Naive thymus-derived CD4-positive, alpha-beta T cell (primary cell): ENCODE measurements around the gene TIMP2. TPM values are rescaled to one million over a fixed set of nuclear protein-coding genes. Genes with fewer than 3 reads are reported as not detected.
"Not testable (repeated sequence)": the region's sequence is repeated elsewhere in the genome, so short reads cannot be mapped to it uniquely, and the experiment has no call there.

Source experiments
- ATAC-seq: fragments of 150-1000 bp; cut with Tn5 transposase; 2 replicates; pipeline ENCODE4 v1.10.0; 2021; ENCODE audit warnings: mild to moderate bottlenecking, moderate library complexity
- CTCF ChIA-PET: fragments of 350-600 bp; sonication (Branson Sonifier 250); formaldehyde crosslinking; loops from one replicate; lab custom pipeline; 2021; ENCODE audit warnings: antibody characterized with exemption; lab: Charles Lee
- POLR2A ChIA-PET: fragments of 350-600 bp; sonication (Branson Sonifier 250); formaldehyde crosslinking; loops from one replicate; lab custom pipeline; 2021; ENCODE audit warnings: antibody characterized with exemption, inconsistent platforms; lab: Charles Lee
- DNase-seq, 9 donors: peaks; one replicate each; pipeline versions ENCODE4 v3.0.0 to v3.0.0-alpha.2; 2020 to 2022; ENCODE audit warnings: mixed read lengths in 1 of 9
- H3K27ac ChIP-seq: one replicate; pipeline ENCODE4 v1.7.0; 2013; ENCODE audit warnings: mild to moderate bottlenecking, low read depth, low read length, moderate library complexity
- H3K27me3 ChIP-seq, 2 donors: one replicate each; pipeline ENCODE4 v1.7.0; 2013; ENCODE audit warnings: low read length in 2 of 2, mild to moderate bottlenecking in 2 of 2, moderate library complexity in 2 of 2; ENCODE audit not compliant: control insufficient read depth in 2 of 2, insufficient read depth in 2 of 2
- H3K36me3 ChIP-seq, 3 experiments: 1 replicate in 2 of 3; 2 replicates in 1 of 3; pipeline ENCODE4 v1.7.0; 2013; ENCODE audit warnings: low read length in 3 of 3, mild to moderate bottlenecking in 3 of 3, moderate library complexity in 1 of 3; ENCODE audit not compliant: insufficient read depth in 3 of 3, control insufficient read depth in 2 of 3
- H3K4me1 ChIP-seq, 2 donors: one replicate each; pipeline ENCODE4 v1.7.0; 2013; ENCODE audit warnings: low read length in 2 of 2, mild to moderate bottlenecking in 2 of 2, moderate library complexity in 1 of 2; ENCODE audit not compliant: control insufficient read depth in 2 of 2, insufficient read depth in 2 of 2
- H3K4me3 ChIP-seq: 2 replicates; pipeline ENCODE4 v1.7.0; 2013; ENCODE audit warnings: mild to moderate bottlenecking, low read length
- H3K9me3 ChIP-seq, 3 experiments: 1 replicate in 2 of 3; 2 replicates in 1 of 3; pipeline ENCODE4 v1.7.0; 2013; ENCODE audit warnings: low read length in 3 of 3; ENCODE audit not compliant: control insufficient read depth in 2 of 3
- H3K27ac Mint-ChIP-seq, 9 donors: one replicate each; pipeline ENCODE4 v1.8.0; 2020 to 2022; ENCODE audit warnings: mixed read lengths in 9 of 9, mild to moderate bottlenecking in 8 of 9, moderate library complexity in 5 of 9, inconsistent platforms in 2 of 9
- H3K27me3 Mint-ChIP-seq, 5 donors: one replicate each; pipeline ENCODE4 v1.8.0; 2021 to 2022; ENCODE audit warnings: mixed read lengths in 5 of 5, mild to moderate bottlenecking in 1 of 5
- H3K36me3 Mint-ChIP-seq, 5 donors: one replicate each; pipeline ENCODE4 v1.8.0; 2020 to 2022; ENCODE audit warnings: mixed read lengths in 5 of 5, mild to moderate bottlenecking in 3 of 5, inconsistent platforms in 1 of 5
- H3K4me1 Mint-ChIP-seq, 7 donors: one replicate each; pipeline ENCODE4 v1.8.0; 2020 to 2022; ENCODE audit warnings: mixed read lengths in 7 of 7, mild to moderate bottlenecking in 3 of 7, inconsistent platforms in 1 of 7
- H3K4me3 Mint-ChIP-seq, 10 donors: one replicate each; pipeline ENCODE4 v1.8.0; 2020 to 2022; ENCODE audit warnings: mild to moderate bottlenecking in 10 of 10, mixed read lengths in 10 of 10, moderate library complexity in 6 of 10, inconsistent platforms in 2 of 10
- H3K9me3 Mint-ChIP-seq, 11 donors: one replicate each; pipeline ENCODE4 v1.8.0; 2020 to 2022; ENCODE audit warnings: mixed read lengths in 11 of 11, mild to moderate bottlenecking in 4 of 11, inconsistent platforms in 1 of 11, moderate library complexity in 1 of 11
- intact Hi-C, 2 donors: fragments of 100-400 bp; cut with micrococcal nuclease; formaldehyde crosslinking; loops; one replicate each; pipeline ENCODE4 v1.15.1; 2023
- polyA plus RNA-seq, 2 donors: library from polyadenylated mRNA; unstranded; fragments of 300-500 nt; fragmentation: Illumina TruSeq; gene quantifications; one replicate each; pipeline ENCODE4 v1.2.3, GENCODE V29; 2021
- total RNA-seq, 6 experiments: library from RNA in 5 of 6; stranded (reverse) in 5 of 6; gene quantifications; 1 replicate in 5 of 6; 2 replicates in 1 of 6; pipeline ENCODE4 v1.2.3 and lab custom pipeline; 2021 to 2026

The TIMP2 gene
- total and polyA plus RNA-seq, 7 experiments from 2014 or later = 0.23 to 46.1 (median 5.7) TPM

GRCh38 chr17:78965491-78965924 is 40.3 kb upstream of the TIMP2 start:
- ATAC-seq = no peak
- no peaks in the 10 kb centered on the region for H3K27me3 ChIP-seq
- H3K4me3 ChIP-seq = no peak overlapping the region
- H3K27ac Mint-ChIP-seq = peak overlapping the region in 2 of 9 donors; percentile 21 to 51
- no peak for DNase-seq
- ChIA-PET CTCF (interaction anchor here (1.2 kb wide), 1 partner anchor 72 kb away, joined by 5 read pairs; no protein-coding TSS in a partner anchor), POLR2A (no interaction called here)
- H3K9me3 ChIP-seq = no peaks in the 10 kb centered on the region
- peaks cover 0 to 9% (median 0%) of the 10 kb centered on the region in 3 experiments for H3K36me3 ChIP-seq
- intact Hi-C loops = no loop called here
- peaks cover 0 to 3% (median 0%) of the 10 kb centered on the region in 7 donors for H3K4me1 Mint-ChIP-seq
- no peaks in the 10 kb centered on the region for H3K4me1 ChIP-seq
- no peaks in the 10 kb centered on the region for H3K27me3 Mint-ChIP-seq
- no peaks in the 10 kb centered on the region for H3K9me3 Mint-ChIP-seq
- H3K36me3 Mint-ChIP-seq = peaks cover 0 to 8% (median 0%) of the 10 kb centered on the region in 5 donors
- H3K4me3 Mint-ChIP-seq = no peak overlapping the region
- H3K27ac ChIP-seq = no peak overlapping the region

- Mint-ChIP-seq H3K4me1 (no peaks in the 10 kb centered on the region), H3K9me3 (peaks cover 0 to 2% (median 0%) of the 10 kb centered on the region in 11 donors), H3K27me3 (peaks cover 0 to 3% (median 0%) of the 10 kb centered on the region in 5 donors), H3K27ac (no peak overlapping the region), H3K36me3 (peaks cover 0 to 8% (median 0%) of the 10 kb centered on the region in 5 donors), H3K4me3 (no peak overlapping the region)
- Histone ChIP-seq H3K27me3 (no peaks in the 10 kb centered on the region), H3K4me3 (no peak overlapping the region), H3K36me3 (peaks cover 0 to under 1% (median 0%) of the 10 kb centered on the region in 3 experiments), H3K4me1 (no peaks in the 10 kb centered on the region), H3K27ac (no peak overlapping the region), H3K9me3 (no peaks in the 10 kb centered on the region)
- ATAC-seq (no peak), DNase-seq (no peak)
- ChIA-PET POLR2A (no interaction called here), CTCF (interaction anchor here (1.6 kb wide), 1 partner anchor 8 kb away, joined by 6 read pairs; no protein-coding TSS in a partner anchor)
- intact Hi-C loops = no loop called here
Measured at GRCh38 chr17:78963378-78963777, 38.2 kb upstream of the TIMP2 start.

DNA sequence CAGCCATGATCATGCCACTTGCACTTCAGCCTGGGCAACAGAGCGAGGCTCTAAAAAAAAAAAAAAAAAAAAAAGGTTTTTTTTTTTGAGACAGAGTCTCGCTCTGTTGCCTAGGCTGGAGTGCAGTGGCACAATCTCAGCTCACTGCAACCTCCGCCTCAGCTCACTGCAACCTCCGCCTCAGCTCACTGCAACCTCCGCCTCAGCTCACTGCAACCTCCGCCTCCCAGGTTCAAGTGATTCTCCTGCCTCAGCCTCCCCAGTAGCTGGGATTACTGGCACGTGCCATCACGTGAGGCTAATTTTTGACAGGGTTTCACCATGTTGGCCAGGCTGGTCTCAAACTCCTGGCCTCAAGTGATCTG is 37.8 kb upstream of the TIMP2 start:
- H3K27me3 ChIP-seq, H3K27ac ChIP-seq, DNase-seq, H3K4me3 ChIP-seq, H3K9me3 ChIP-seq, H3K27me3 Mint-ChIP-seq, POLR2A ChIA-PET, H3K9me3 Mint-ChIP-seq, intact Hi-C loops, H3K36me3 Mint-ChIP-seq, H3K36me3 ChIP-seq, H3K4me1 Mint-ChIP-seq, ATAC-seq, H3K4me3 Mint-ChIP-seq, H3K27ac Mint-ChIP-seq, H3K4me1 ChIP-seq: not testable (repeated sequence)
- CTCF ChIA-PET = interaction anchor here (1.6 kb wide), 1 partner anchor 8 kb away, joined by 6 read pairs; no protein-coding TSS in a partner anchor

- Mint-ChIP-seq H3K36me3 (peaks cover 0 to 4% (median 0%) of the 10 kb centered on the region in 5 donors), H3K27me3 (peaks cover 0 to 3% (median 0%) of the 10 kb centered on the region in 5 donors), H3K4me1 (no peaks in the 10 kb centered on the region), H3K4me3 (no peak overlapping the region), H3K27ac (no peak overlapping the region), H3K9me3 (peaks cover 0 to 2% (median 0%) of the 10 kb centered on the region in 11 donors)
- Histone ChIP-seq H3K4me3 (no peak overlapping the region), H3K27me3 (no peaks in the 10 kb centered on the region), H3K9me3 (no peaks in the 10 kb centered on the region), H3K27ac (no peak overlapping the region), H3K36me3 (no peaks in the 10 kb centered on the region), H3K4me1 (no peaks in the 10 kb centered on the region)
- no peak for DNase-seq
- intact Hi-C loops = no loop called here
- no peak for ATAC-seq
- POLR2A ChIA-PET = no interaction called here
- CTCF ChIA-PET = interaction anchor here (1.6 kb wide), 1 partner anchor 9 kb away, joined by 6 read pairs; no protein-coding TSS in a partner anchor
Measured at GRCh38 chr17:78962345-78962983, 37.3 kb upstream of the TIMP2 start.

GRCh38 chr17:78961571-78961970 is 36.4 kb upstream of the TIMP2 start:
- peaks cover 0 to 4% (median 0%) of the 10 kb centered on the region in 5 donors for H3K36me3 Mint-ChIP-seq
- ATAC-seq (no peak), DNase-seq (no peak)
- no peak overlapping the region for H3K27ac Mint-ChIP-seq
- Histone ChIP-seq H3K36me3 (no peaks in the 10 kb centered on the region), H3K27me3 (no peaks in the 10 kb centered on the region), H3K4me3 (no peak overlapping the region), H3K27ac (no peak overlapping the region), H3K4me1 (no peaks in the 10 kb centered on the region), H3K9me3 (no peaks in the 10 kb centered on the region)
- peaks cover 0 to 3% (median 0%) of the 10 kb centered on the region in 5 donors for H3K27me3 Mint-ChIP-seq
- POLR2A ChIA-PET = no interaction called here
- CTCF ChIA-PET = interaction anchor here (1.6 kb wide), 1 partner anchor 10 kb away, joined by 6 read pairs; no protein-coding TSS in a partner anchor
- intact Hi-C loops = no loop called here
- no peak overlapping the region for H3K4me3 Mint-ChIP-seq
- H3K4me1 Mint-ChIP-seq = no peaks in the 10 kb centered on the region
- peaks cover 0 to 4% (median 0%) of the 10 kb centered on the region in 11 donors for H3K9me3 Mint-ChIP-seq

- Histone ChIP-seq H3K27me3 (no peaks in the 10 kb centered on the region), H3K4me1 (no peaks in the 10 kb centered on the region), H3K9me3 (no peaks in the 10 kb centered on the region), H3K4me3 (no peak overlapping the region), H3K36me3 (no peaks in the 10 kb centered on the region), H3K27ac (no peak overlapping the region)
- H3K27ac Mint-ChIP-seq = no peak overlapping the region
- H3K9me3 Mint-ChIP-seq = peaks cover 0 to 4% (median 0%) of the 10 kb centered on the region in 11 donors
- intact Hi-C loops = no loop called here
- ATAC-seq = no peak
- POLR2A ChIA-PET = no interaction called here
- H3K4me1 Mint-ChIP-seq = no peaks in the 10 kb centered on the region
- no peak for DNase-seq
- H3K27me3 Mint-ChIP-seq = peaks cover 0 to 3% (median 0%) of the 10 kb centered on the region in 5 donors
- CTCF ChIA-PET = interaction anchor here (0.9 kb wide), 2 partner anchors 10 to 19 kb away, joined by 3 read pairs; partner anchors contain the start of gene LGALS3BP
- H3K36me3 Mint-ChIP-seq = peaks cover 0 to 4% (median 0%) of the 10 kb centered on the region in 5 donors
- H3K4me3 Mint-ChIP-seq = no peak overlapping the region
Measured at GRCh38 chr17:78960928-78961327, 35.7 kb upstream of the TIMP2 start.
